HG03469 (cell line): ENCODE results near the gene LRRC4C.
"Not testable (repeated sequence)": the region's sequence is repeated elsewhere in the genome, so short reads cannot be mapped to it uniquely, and the experiment has no call there.

ENCODE experiments used
- ATAC-seq: cut with Tn5 transposase; IDR thresholded peaks from one replicate; pipeline ENCODE4 v1.9.1; 2021; ENCODE audit warnings: mild to moderate bottlenecking, moderate library complexity, moderate number of reproducible peaks; ENCODE audit not compliant: unreplicated experiment

Gene LRRC4C

GRCh38 chr11:40537734-40538133, 921.7 kb downstream of the LRRC4C start:
- no peak for ATAC-seq

GRCh38 chr11:40522080-40522479, 937.4 kb downstream of the LRRC4C start:
- not testable (repeated sequence) for ATAC-seq

DNA sequence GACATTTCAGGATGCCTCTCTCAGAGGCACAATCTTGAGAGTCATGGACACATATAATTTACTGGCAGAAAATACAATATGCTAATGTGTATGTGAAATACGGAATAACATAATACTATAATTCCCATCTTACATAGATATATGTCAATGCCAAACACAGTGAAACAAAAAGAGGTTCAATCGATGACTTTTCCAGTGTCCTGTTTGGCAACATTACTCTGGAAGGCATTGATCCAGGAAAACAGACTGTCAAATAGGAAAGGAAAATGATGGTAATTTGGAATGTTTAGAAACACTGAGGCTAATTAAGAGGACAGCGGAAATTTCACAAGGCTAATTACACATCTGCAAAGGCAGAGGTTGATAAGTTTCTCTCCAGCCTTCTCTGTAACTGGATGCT, 942.3 kb downstream of the LRRC4C start:
- no peak for ATAC-seq

DNA sequence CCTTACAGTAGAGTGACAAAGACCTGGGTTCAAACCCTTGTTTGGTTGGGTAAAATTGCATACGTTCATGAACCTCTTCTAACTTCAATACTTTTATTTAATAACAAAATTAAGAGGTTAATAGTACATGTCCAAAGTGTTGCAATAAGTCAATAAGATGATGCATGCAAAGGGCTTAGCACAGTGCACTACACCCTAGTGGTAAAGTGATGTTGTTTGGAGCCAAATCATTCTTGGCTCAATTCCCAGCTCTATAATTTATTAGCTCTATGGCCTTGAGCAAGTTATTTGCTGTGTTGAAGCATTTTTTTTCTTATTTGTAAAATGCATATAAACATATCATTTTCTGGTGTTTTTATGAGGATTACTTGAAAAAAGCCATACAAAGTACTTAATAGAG, 945.3 kb downstream of the LRRC4C start:
- ATAC-seq, result no peak

DNA sequence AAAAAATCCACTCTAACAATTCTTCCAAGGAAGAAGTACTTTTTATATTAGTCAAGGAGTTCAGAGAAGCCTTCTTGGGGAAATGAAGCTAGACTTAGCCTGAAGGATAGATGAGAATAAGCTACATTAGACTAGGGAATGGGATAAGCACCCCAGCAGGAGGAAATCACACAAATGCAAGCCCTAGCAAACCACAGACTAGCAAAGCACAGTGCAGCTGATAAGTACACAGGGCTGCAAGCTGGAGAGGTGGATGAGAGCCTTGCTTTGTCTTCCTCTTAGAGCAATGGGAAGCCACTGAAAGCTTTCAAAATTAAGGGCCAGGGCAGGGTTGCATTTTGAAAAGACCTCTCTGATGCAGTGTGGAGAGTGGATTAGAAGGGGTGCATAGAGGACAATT, 946.2 kb downstream of the LRRC4C start:
- ATAC-seq, result no peak

DNA sequence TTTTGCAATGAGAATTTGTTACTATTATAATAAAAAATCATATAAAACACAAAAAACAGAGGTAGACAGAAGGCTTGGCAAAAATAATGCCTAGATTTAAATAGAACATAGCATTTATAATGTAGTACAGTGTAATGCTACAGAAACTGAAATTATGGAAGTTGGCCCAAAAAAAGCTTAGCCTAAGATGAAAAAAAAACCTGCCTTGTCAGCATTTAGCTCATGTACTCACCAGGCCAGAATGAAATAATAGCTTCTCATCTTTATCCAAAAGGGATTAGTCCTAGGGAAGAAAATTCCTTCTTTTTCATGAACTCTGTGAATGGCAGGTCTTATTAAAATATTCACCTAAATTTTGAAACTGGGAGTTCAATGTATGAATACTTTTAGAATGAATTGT, 951.1 kb downstream of the LRRC4C start:
- ATAC-seq, result no peak

DNA sequence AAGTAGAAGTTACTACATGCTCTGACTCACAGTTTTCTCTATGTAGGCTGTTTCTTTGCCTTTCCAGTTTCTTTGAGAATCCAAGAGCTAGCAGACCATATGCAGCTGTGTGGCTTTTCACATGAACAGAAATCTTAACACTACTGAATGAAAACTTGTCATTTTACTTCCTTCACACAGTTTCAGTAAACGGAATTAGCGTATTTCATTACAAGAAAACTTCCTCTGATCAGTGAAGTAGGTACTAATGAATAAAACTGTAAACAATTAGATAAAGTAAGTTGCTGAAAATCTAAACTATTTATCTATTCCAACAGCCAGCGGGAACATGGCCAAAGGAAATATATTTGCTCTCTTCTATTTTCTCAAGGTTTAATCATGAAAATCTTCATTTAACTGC, 953.2 kb downstream of the LRRC4C start:
- ATAC-seq, result no peak

GRCh38 chr11:40491341-40491740, 968.1 kb downstream of the LRRC4C start:
- no peak for ATAC-seq

DNA sequence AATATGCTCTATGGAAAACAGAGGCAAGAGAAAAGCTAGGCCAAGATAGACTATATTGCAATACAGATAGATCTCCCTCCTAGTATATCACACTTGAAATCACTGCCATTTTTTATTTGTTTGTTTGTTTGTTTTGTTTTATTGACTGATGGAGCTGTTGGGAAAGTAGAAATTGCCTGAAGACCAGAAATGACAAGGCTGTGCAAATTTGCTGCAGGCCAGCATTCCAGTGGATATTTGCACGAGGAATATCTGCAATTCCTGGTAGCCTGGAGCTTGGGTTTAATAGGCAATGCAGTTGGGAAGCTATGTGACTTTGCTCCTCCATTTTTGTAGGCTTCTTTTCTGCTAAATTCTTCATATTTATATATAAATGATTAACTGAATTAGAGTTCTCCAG, 991.7 kb downstream of the LRRC4C start:
- no peak for ATAC-seq

DNA sequence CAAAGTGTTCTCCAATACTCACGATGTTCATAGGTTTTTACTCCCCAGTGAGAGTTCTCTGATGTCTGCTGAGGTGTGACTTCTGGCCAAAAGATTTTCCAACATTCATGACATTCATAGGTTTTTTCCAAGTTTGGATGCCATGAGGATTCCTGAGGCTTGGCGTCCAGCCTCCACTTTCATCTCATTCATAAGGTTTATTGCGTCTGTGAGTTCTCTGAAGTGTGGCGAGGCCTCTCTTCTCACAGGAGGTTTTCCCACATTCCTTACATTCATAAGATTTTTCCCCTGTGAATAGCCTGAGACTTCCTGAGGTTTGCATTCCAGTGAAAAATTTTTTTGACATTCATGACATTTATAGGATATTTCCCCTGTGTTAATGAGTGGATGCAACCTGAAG, 1014.1 kb downstream of the LRRC4C start:
- no peak for ATAC-seq

DNA sequence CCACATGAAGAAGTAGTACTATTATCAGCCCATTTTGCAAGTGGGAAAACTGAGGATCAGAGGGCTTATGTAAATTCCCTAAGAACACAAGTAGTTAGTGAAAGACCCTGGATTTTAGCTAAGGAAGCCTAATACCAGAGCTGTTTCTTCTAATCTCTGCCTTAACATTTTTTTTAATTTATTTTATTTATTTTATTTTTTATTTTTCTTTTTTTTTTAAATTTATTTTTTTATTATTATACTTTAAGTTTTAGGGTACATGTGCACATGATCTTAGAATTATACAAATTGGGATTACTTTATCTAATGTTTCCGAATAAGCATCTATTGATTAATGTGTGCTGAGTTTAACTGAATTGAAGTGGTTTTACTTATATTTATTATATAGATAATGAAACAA, 1015.3 kb downstream of the LRRC4C start:
- ATAC-seq, result no peak

DNA sequence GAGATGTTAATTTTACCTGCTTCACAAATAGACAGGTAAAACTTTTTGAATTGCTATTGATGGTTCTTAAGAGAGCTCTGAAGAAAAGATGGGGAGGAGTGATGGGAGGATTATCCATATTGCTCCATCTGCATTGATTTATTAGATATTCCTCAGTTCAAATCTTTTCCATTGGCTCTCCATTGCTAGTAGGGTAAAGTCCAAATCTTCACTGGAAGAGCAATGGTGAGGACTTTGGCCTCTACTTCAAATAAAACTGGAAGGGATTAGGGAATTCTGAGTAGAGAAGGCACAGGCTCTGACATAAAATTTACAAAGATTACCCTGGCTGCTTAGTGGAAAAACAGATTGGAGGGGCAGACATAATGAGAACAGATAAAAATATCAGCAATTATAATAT, 1024.1 kb downstream of the LRRC4C start:
- no peak for ATAC-seq

DNA sequence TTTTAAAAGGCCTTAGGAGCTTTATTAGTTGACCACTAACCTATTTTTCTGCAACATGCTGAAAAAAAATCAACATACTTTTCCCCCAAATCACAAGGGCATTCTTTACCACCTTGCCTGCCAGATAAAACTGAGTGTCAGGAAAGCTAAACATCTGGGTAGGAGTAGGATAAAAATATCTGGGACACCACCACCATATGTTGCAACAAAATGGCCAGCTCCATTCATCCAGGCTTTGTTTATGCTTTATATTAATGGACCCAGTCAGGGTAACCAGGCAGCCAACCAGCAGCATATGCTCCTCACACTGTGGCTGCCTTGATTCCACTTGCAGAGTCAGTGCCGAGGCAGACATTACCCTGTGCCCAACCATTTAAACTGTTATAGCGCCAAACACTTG, 1024.5 kb downstream of the LRRC4C start:
- no peak for ATAC-seq

GRCh38 chr11:40432358-40432757, 1027.1 kb downstream of the LRRC4C start:
- ATAC-seq, result no peak

DNA sequence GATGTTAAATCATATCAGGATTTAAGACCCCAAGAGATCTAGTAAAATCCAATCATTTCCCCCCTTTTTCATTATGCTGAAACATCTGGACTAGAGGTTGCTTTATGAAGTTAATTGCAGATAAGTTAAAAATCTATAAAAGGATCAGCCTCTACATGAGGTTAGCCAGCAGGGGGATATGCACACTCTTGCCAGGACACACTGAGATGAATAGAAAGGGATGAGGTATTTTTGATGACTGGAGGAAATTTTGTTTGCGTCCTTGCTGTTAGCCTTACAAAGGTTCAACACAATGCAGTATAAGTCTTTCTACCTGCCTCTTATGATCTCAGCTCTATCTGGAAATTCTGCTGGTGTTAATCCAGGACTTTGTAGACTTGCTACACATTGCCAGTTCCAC, 1034.3 kb downstream of the LRRC4C start:
- ATAC-seq, result no peak

- ATAC-seq, result no peak
Measured at GRCh38 chr11:40421208-40421981, 1038.1 kb downstream of the LRRC4C start.

DNA sequence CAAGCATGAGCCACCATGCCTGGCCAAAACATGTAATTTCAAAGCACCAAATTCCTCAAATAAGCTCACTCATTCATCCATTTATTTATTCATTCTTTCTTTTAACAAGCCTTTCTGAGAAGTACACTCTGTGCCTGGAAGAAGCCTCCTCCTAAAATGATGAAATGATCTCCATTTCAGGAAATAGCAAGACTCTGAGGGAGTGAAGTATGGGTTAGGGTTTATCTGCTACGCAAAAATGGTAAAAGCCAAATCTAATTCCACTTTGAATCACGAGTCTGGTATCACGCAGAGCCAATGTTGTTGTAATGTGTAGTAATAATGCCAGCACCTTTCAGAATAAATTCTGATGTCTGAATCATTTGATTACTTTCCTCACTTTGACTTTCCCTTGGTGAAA, 1041.8 kb downstream of the LRRC4C start:
- ATAC-seq, result no peak

DNA sequence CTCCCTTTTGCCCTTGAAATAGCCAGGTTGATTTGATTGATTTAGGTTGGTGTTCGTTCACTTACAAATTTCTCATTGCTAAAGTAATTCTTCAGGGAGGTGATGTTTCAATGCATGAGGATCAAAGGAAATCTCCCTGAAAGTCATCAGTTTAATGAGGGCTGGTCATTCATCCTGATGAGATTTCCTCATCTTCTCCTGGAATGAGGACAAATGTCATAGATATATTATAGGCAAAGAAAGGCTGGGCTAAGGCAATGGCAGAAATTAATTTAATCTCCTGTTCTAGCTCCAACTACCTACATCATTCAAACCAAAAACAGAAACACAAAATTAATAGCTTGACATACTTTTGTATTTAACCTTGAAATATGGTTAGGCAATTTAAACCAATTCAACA, 1052.1 kb downstream of the LRRC4C start:
- ATAC-seq, result no peak

GRCh38 chr11:40405614-40406013, 1053.8 kb downstream of the LRRC4C start:
- ATAC-seq, result no peak

DNA sequence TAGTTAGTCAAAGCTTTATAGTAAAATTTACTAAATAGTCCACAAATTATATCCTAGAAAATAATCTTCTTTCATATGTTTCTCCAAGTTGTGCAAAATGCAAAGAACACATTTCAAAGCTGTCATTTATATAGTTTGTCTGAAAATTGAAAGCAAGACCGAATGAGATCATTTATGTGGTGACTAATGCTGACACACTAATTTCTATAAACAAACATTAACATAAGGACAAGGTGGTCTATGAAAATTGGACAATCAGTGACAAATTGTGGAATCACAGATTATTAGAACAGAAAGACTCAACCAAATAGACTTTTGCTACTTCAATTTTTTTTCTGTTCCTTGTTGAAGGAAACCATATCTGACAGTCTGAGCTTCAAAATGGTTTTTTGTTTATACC, 1056.1 kb downstream of the LRRC4C start:
- ATAC-seq, result no peak

DNA sequence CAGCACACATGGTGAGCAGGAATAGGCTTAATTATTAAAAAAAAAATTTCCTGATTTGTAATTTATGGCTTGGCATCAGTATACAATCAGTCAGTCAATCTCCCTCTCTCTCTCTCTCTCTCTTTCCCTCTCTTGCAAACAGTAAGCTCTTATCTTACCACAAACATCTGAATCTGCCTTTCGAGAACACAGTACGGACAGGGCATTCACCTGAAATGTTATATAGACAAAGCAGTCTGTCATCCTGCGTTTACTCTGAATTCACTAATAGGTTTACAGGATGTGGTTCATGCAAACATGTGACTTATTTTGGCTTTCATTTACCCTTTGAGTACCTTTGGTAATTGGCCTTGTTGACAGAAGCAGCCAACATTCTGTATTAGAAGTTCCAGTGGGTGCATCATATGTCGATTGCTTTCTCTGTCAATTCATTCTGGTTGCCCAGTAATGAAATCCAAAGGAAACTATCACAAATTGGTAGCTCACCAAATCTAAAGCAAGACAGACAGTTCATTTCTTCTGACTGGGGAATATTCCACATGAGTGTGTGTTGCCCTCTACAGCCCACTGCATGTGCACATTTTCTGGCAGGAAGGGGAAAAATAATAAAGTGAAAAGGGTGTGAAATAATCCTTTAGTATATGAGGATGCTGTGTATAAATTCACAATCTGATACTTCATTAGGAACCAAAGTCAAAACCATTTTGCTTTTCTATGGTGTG, 1058.2 kb downstream of the LRRC4C start:
- no peak for ATAC-seq

DNA sequence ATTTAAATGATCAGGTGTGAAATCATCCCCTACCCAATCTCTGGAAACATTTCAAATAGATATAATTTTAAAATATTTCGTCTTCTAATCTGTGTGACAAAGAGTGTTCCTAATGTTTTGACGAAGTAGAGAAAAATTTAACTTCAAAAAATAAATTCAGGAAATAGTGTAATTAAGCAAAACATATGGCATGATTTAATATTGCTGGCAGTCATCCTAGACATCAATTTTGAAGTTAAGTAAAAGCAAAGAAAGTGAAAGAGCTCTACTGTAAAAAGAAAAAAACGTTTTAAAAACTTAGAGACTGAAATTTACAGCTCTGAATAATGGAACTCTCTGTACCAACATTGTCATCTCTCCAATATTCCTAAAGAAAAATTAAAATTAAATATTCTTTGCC, 1062.3 kb downstream of the LRRC4C start:
- no peak for ATAC-seq

- no peak for ATAC-seq
Measured at GRCh38 chr11:40393511-40393910, 1065.9 kb downstream of the LRRC4C start.
